Activated T-helper 9 cell treated with anti-CD3 and anti-CD28 coated beads, Interleukin-2, amount 50 U/mL, for 16 hours (primary cell): Measurements from ENCODE around the gene ZNF222.

Source experiments
- DNase-seq: peaks from one replicate; pipeline ENCODE4 v3.0.0-alpha.2; 2020; ENCODE audit warnings: low read depth

ZNF222 gene

DNA sequence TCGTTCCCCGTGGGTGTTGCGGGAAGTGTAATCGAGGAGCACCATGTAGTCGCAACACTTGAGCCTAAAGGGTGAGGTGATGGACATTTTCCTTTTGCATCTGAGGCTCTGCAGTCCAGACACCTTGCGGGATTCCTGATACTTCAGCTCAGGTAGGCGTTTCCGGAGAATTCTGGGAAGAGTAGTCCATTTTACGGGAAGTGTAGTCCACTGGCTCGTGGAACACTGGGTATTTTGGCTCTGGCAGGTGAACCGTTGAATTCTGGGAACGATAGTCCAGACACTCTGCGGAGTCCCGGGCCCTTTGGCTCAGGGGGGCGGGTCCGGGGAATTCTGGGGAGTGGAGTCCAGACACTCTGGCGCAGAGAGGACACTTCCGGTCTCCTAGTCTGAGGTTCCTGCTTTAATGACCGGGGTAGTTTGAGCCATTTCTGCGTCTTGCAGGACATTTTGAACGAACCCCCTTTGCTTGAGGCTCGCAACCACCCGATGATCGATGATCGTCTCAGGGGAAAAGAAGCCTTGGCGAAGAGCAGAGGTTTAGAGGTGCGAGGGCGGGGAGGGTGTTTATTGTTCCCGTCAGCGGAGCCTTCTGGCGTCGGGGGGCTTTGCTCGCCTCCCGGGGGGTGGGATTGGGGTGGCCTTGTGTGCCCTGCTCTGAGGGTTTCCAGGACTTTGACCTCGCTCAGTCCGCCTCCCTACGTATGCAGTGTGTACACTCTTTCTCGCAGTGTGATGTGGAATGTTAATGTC, 26.6 kb downstream of the ZNF222 start, which contains the start of gene ZNF223:
TSS of gene ZNF223 (plus strand) at position 387 of the 753 bp plus-strand sequence. CDS start 3,141 bp downstream, outside the sequence.
- DNase-seq: peak; percentile 54

DNA sequence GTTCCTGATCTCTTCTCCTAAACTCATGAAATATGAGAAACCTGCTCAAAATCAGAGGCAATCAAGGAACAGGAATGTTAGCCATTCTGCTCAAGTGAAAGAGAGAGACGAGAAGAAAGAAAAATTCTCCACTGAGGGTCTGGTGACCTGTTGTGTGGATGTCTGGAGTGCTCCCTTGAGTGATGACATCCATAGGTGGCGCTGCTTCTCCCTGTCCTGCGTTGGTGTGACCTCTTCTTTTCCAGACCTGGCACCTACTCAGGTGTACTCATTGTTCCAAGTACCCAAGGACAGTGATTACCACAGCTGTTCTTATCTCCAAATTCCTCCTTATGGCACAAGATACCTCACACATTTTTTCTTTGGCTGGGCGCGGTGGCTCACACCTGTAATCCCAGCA, 30.7 kb downstream of the ZNF222 start:
- DNase-seq: no peak

DNA sequence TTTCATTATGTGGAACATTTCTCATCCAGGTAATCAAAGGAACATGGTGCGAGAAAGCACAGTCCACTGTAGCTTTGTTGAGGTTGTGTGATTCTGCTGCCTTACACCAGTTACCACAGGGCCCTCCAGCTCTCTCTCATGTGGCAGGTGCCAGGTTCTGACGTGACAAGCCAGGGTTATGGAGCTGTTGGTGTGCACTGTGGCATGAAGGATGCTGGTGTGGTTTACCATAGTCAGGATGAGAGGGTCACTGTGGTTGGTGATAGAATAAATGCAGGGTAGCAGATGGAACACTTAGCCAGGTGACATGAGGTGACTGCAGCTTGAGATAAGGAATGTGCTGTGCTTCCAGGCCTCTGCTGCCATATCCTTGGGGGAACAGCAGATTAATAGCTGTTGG, 34.0 kb downstream of the ZNF222 start:
- DNase-seq: no peak

DNA sequence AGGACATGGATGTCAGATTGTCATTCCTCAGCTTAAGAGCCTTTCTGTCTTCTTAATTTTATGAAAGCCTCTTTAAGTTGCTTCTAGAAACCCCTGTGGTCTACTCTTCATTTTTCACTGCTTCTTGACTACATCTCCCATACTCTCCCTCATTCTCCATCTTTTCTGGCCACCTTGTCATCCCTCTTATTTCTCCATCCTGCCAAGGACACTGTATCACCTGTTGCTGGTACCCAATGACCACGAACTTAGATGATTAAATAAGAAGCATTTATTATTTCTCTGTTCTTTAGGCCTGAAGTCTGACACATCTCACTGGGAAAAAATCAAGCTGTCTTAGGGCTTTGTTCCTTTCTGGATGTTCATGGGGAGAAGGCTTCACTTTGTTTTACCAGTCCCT, 35.9 kb downstream of the ZNF222 start:
- DNase-seq: no peak

DNA sequence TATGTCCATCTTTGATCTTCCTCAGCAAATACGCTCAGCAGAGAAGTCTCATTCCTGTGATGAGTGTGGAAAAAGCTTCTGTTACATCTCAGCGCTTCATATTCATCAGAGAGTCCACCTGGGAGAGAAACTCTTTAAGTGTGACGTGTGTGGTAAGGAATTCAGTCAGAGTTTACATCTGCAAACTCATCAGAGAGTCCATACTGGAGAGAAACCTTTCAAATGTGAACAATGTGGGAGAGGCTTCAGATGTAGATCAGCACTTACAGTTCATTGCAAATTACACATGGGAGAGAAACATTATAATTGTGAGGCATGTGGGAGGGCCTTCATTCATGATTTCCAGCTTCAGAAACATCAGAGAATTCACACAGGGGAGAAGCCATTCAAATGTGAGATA, 41.1 kb downstream of the ZNF222 start:
- no peak for DNase-seq

DNA sequence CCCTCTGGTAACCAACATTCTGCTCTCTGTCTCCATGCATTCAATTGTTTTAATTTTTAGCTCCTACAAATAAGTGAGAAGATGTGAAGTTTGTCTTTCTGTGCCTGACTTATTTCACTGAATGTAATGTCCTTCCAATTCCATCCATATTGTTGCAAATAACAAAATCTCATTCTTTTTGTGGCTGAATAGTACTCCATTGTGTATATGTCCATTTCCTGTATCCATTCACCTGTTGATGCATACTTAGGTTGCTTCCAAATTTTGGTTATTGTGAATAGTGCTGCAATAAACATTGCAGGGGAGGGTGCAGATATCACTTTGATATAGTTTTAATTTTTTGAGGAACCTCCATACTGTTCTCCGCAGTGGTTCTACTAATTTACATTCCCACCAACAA, 44.2 kb downstream of the ZNF222 start:
- no peak for DNase-seq

DNA sequence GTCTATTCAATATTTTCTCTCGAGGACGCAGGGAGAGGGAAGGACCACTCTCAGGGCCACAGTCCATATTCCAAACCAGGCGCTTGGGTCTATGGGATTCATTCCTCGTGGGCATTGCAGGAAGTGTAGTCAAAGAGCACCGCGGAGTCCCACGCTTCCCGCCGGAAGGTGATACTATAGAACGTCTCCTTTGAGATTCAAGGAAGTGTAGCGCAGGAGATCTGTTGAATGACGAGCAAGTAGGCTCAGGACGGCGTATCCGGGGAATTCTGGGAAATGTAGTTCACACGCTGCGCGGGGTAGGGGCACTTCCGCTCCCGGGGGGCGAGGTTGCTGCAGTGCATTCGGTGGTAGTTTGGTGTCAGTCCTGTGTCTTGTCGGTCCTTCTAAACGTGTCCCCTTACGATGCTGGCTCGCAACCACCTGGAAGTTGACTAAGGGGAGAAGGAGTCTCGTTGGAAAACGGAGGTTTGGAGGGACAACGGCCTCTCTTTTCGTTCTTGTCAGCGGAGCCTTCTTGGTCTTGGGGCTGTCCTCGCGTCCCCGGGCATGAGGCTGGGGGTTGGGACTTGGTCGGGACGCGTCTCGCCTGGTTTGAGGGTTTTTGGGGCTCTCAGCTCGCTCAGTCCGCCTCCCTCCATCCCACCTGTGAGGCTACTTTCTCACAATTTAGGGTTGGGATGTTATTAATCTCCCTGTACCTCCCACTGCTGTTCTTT, 46.8 kb downstream of the ZNF222 start, which contains the start of gene ZNF284:
TSS of gene ZNF284 (plus strand) at position 336 of the 719 bp plus-strand sequence. CDS start 4,231 bp downstream, outside the sequence.
- DNase-seq: peak; percentile 67

DNA sequence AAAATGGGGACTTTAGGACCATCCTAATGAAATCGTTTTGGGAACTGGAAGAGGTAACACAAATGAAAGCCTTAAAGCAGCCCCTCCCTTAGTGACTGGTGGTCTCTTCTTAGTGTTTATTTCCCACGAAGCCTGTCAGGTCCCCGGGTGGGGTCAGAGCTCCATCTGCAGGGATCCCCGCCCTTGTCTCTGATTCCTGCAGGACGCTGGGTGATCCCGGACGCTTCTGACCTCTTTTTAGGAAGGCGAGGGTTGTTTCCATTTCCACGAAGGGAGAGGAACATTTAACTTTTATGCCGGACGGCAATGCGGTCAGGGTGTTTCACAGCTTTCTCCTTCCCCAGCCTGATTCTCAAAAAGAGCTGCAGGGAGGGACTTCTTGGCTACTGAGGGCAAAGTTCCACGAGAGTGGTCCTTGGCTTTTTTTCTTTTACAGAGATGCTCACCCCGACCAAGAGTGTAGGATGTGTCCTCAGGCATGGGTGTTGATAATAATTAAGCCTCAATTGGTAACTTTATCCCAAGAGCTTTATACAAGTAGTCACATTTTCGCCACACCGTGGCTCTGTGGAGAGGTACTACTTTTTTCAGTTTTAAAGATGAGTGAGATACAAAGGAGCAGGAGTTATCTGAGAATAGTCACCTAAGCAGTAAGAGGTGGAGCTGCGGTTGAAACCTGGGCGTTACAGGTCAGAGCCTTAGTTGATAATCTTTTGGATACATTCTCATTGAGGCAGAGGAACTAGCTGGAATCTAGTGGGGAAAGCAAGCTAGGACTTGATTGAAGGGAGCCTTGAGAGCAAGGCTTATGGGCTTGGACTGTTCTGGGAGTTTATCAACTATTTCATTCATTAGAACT, 47.6 kb downstream of the ZNF222 start:
- no peak for DNase-seq

DNA sequence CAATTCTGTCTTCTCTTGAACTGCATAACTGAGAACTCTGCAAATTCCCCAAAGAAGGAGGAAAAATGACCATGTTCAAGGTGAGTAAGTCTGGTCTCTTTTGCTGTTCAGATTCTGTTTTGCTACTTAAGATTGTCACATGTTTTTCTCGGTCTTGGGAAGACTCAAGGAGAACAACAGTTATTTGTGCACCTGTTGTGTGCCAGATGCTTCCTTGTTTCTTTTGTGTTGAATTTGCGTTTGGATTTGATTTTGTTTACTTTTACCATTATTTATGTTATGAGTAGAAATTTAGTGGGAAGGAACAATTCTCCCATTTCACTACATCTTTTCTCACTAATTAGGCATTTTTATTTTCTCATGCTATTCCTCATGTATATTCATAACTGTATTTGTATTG, 51.1 kb downstream of the ZNF222 start:
- DNase-seq: no peak
